ENCODE data around the gene PER1. TPM values are rescaled to one million over a fixed set of nuclear protein-coding genes. Genes with fewer than 3 reads are reported as not detected.
A peak's percentile ranks its signal among the peaks of the same experiment; 100 is the strongest.

The PER1 gene
- total and polyA plus RNA-seq, 2 of the 8 experiments (the other 6 are each of a cell fraction or from before 2014, with no cell fraction given), result 9.6 to 38.0 TPM

GRCh38 chr17:8153957-8154607, 1.9 kb upstream of the PER1 start:
- peaks cover 12 to 33% (median 19%) of the 10 kb centered on the region in 4 experiments for H3K4me1 ChIP-seq (replicated peaks in 1 of 4; ENCODE audit: control insufficient read depth in 3 of 4, insufficient read depth in 4 of 4, low read length in 3 of 4)
- no peak overlapping the region for H3K23ac ChIP-seq (ENCODE audit: insufficient read length)
- no peak overlapping the region for H3K4ac ChIP-seq (replicated peaks; ENCODE audit: insufficient read length, low read depth, low read length)
- H4K5ac ChIP-seq (ENCODE audit: insufficient read length, low read depth, low read length), result no peak overlapping the region
- H2BK20ac ChIP-seq (ENCODE audit: low read length), result no peak overlapping the region
- peak overlapping the region; percentile 22 to 76 (median 36); a peak in 7 of 8 replicates for H3K4me3 ChIP-seq (ENCODE audit: extremely low read depth in 1 of 4, insufficient read depth in 2 of 4, low read depth in 3 of 4, low read length in 4 of 4)
- DNase-seq (ENCODE audit: low read depth in 1 of 2, low spot score in 2 of 2) (peak; percentile 75 to 99), FAIRE-seq (no peak)
- peaks cover 0 to 16% of the 10 kb centered on the region in 2 experiments for H4K20me1 ChIP-seq (replicated peaks in 1 of 2; ENCODE audit: control insufficient read depth in 1 of 2, insufficient read depth in 2 of 2, low read length in 2 of 2)
- no peak overlapping the region for H2AFZ ChIP-seq (ENCODE audit: low read length)
- H3K9me3 ChIP-seq (ENCODE audit: insufficient read depth in 2 of 2, low read depth in 1 of 2, low read length in 1 of 2), result no peaks in the 10 kb centered on the region
- H2AK5ac ChIP-seq (ENCODE audit: low read depth, low read length), result peak overlapping the region; percentile 3; the same call in 1 of the 2 replicates
- peaks cover 0 to 5% of the 10 kb centered on the region in 2 experiments; a peak in 1 of 4 replicates for H3K79me2 ChIP-seq (ENCODE audit: control insufficient read depth in 1 of 2, insufficient read depth in 2 of 2, low read length in 2 of 2)
- peak overlapping the region; percentile 68; the same call in 1 of the 2 replicates for H2BK5ac ChIP-seq (ENCODE audit: low read depth, low read length)
- H3K14ac ChIP-seq (ENCODE audit: insufficient read length), result no peak overlapping the region
- WGBS, 2 experiments (ENCODE audit: extremely low coverage in 1 of 2, insufficient coverage in 1 of 2, insufficient read length in 1 of 2, insufficient replicate concordance in 2 of 2, low coverage in 1 of 2, low lambda C conversion rate in 2 of 2, missing lambda C conversion rate in 1 of 2), result 12% methylated on average over 16 of the region's 22 CpGs; no CpG with 5 or more reads in 1 of the 2 experiments
- peak overlapping the region; percentile 91 for H2BK12ac ChIP-seq (ENCODE audit: low read depth, low read length)
- no peaks in the 10 kb centered on the region for H3K27me3 ChIP-seq (replicated peaks in 1 of 4; ENCODE audit: control insufficient read depth in 3 of 4, extremely low read depth in 1 of 4, insufficient read depth in 3 of 4, low read length in 3 of 4)
- H4K91ac ChIP-seq (replicated peaks; ENCODE audit: insufficient read length, low read length), result peak overlapping the region; percentile 20
- peak overlapping the region in 3 of 4 experiments; percentile 22 to 51 (median 48); a peak in 5 of 7 replicates for H3K9ac ChIP-seq (replicated peaks in 1 of 4; ENCODE audit: extremely low read depth in 1 of 4, low read depth in 3 of 4, low read length in 3 of 4)
- peaks cover 5 to 9% (median 7%) of the 10 kb centered on the region in 4 experiments; a peak in 6 of 8 replicates for H3K36me3 ChIP-seq (ENCODE audit: control insufficient read depth in 2 of 4, insufficient read depth in 4 of 4, low read length in 3 of 4)
- H3K56ac ChIP-seq (replicated peaks; ENCODE audit: insufficient read length, low read depth, low read length), result no peak overlapping the region
- H4K8ac ChIP-seq (ENCODE audit: extremely low read depth, insufficient read depth, low read length), result peak overlapping the region; percentile 83; the same call in 1 of the 2 replicates
- H3K27ac ChIP-seq (ENCODE audit: low read depth, low read length), result peak overlapping the region; percentile 84
- no peak overlapping the region for H2BK120ac ChIP-seq (replicated peaks; ENCODE audit: low read depth, low read length)
- peak overlapping the region; percentile 96 to 100 for H3K4me2 ChIP-seq (ENCODE audit: insufficient read depth in 1 of 2, low read depth in 2 of 2, low read length in 2 of 2)
- ChIA-PET CTCF (ENCODE audit: partially characterized antibody) (interaction anchor here (0.6 to 10.3 kb wide), 4 partner anchors 11 to 294 kb away, joined by 3 to 133 read pairs (median 4); partner anchors contain the start of gene ALOXE3), POLR2A (ENCODE audit: partially characterized antibody) (interaction anchor here (0.7 to 15.7 kb wide), 9 partner anchors 9 to 65 kb away, joined by 3 to 289 read pairs (median 5); partner anchors contain the start of genes ALOXE3, AURKB, HES7 and TMEM107)
- peaks cover 7% of the 10 kb centered on the region; the same call in 1 of the 2 replicates for H3K79me1 ChIP-seq (ENCODE audit: low read depth, low read length)
- peak overlapping the region; percentile 38 for H3K18ac ChIP-seq (ENCODE audit: extremely low read depth, low read length)
- H2BK15ac ChIP-seq (ENCODE audit: low read length), result peak overlapping the region; percentile 88
- peaks cover 21% of the 10 kb centered on the region for H3K23me2 ChIP-seq (ENCODE audit: low read depth, low read length)
- no peak for TF ChIP-seq GABPA (IDR thresholded peaks at IDR 0.05; ENCODE audit: borderline replicate concordance, insufficient read depth, low read length)
- TF ChIP-seq KDM5A (IDR thresholded peaks at IDR 0.05; ENCODE audit: low read length), result no peak
- TF ChIP-seq CHD1 (IDR thresholded peaks at IDR 0.05; ENCODE audit: low read depth, low read length), result no peak
- peak; percentile 13 to 86; a peak in 3 of 4 replicates for TF ChIP-seq SIN3A (conservative IDR thresholded peaks at IDR 0.05 in 1 of 2, IDR thresholded peaks at IDR 0.05 in 1 of 2; ENCODE audit: low read depth in 1 of 2, low read length in 2 of 2)
- peak; percentile 36 to 68 for TF ChIP-seq POLR2A (IDR thresholded peaks at IDR 0.05; ENCODE audit: control extremely low read depth in 1 of 2, low read depth in 2 of 2, low read length in 2 of 2)
- no peak for TF ChIP-seq CEBPB (IDR thresholded peaks at IDR 0.05; ENCODE audit: low read depth, low read length)
- 0 out of 2 replicates have a peak, but pooled peaks have one; percentile 36 for TF ChIP-seq PHF8 (conservative IDR thresholded peaks at IDR 0.05; ENCODE audit: low read depth, low read length)
- TF ChIP-seq RBBP5 (IDR thresholded peaks at IDR 0.05; ENCODE audit: borderline replicate concordance, low read depth, low read length), result peak; percentile 74; the same call in 1 of the 2 replicates
- peak; percentile 81; the same call in 1 of the 2 replicates for TF ChIP-seq SP1 (IDR thresholded peaks at IDR 0.05; ENCODE audit: low read depth, low read length)
- TF ChIP-seq CTBP2 (IDR thresholded peaks at IDR 0.05; ENCODE audit: borderline replicate concordance, insufficient read depth, insufficient read length, low read length), result no peak
- TF ChIP-seq POLR2AphosphoS5 (IDR thresholded peaks at IDR 0.05; ENCODE audit: low read depth, low read length), result peak; percentile 91

Measured in H1 (cell line).